GM23338 (cell line): Measurements from ENCODE around the gene C15orf40. TPM values are rescaled to one million over a fixed set of nuclear protein-coding genes. Genes with fewer than 3 reads are reported as not detected.

Experiments used
- ATAC-seq: fragments of 200-7000 bp; cut with Tn5 transposase; 3 replicates; pipeline ENCODE4 v1.9.1; 2020
- DNase-seq: peaks from one replicate; pipeline ENCODE4 v3.0.0-alpha.2; 2015; ENCODE audit warnings: low spot score
- H2AFZ ChIP-seq: fragments of 200-600 bp; sonication (generic); 2 replicates; pipeline ENCODE4 v1.8.0; 2016; ENCODE audit warnings: antibody characterized with exemption, mild to moderate bottlenecking, moderate library complexity
- H3F3A ChIP-seq: fragments of 200-600 bp; sonication (generic); replicated peaks from 2 replicates; pipeline ENCODE4 v1.8.0; 2017; ENCODE audit warnings: antibody characterized with exemption, mixed run types, low read depth
- H3K27ac ChIP-seq: fragments of 200-600 bp; sonication (generic); 2 replicates; pipeline ENCODE4 v1.6.1; 2016; ENCODE audit warnings: low read depth
- H3K27me3 ChIP-seq: fragments of 200-600 bp; sonication (generic); 2 replicates; pipeline ENCODE4 v1.8.0; 2016; ENCODE audit warnings: mild to moderate bottlenecking, mixed run types, moderate library complexity; ENCODE audit not compliant: insufficient read depth
- H3K36me3 ChIP-seq: fragments of 200-600 bp; sonication (generic); 2 replicates; pipeline ENCODE4 v1.8.0; 2016; ENCODE audit warnings: mild to moderate bottlenecking; ENCODE audit not compliant: insufficient read depth
- H3K4me1 ChIP-seq: fragments of 200-600 bp; sonication (generic); 2 replicates; pipeline ENCODE4 v1.8.0; 2016; ENCODE audit warnings: mild to moderate bottlenecking, moderate library complexity; ENCODE audit not compliant: insufficient read depth
- H3K4me2 ChIP-seq: fragments of 200-600 bp; sonication (generic); 2 replicates; pipeline ENCODE4 v1.7.1; 2017; ENCODE audit warnings: mixed run types
- H3K4me3 ChIP-seq: fragments of 200-600 bp; sonication (generic); 2 replicates; pipeline ENCODE4 v1.6.1; 2016; ENCODE audit warnings: mixed run types
- H3K79me2 ChIP-seq: fragments of 200-600 bp; sonication (generic); replicated peaks from 2 replicates; pipeline ENCODE4 v1.8.0; 2017; ENCODE audit warnings: mild to moderate bottlenecking; ENCODE audit not compliant: insufficient read depth
- H3K9me2 ChIP-seq: fragments of 200-600 bp; sonication (generic); 2 replicates; pipeline ENCODE4 v1.8.0; 2017; ENCODE audit not compliant: insufficient read depth
- H4K20me1 ChIP-seq: fragments of 200-600 bp; sonication (generic); replicated peaks from 2 replicates; pipeline ENCODE4 v1.8.0; 2017; ENCODE audit warnings: mild to moderate bottlenecking; ENCODE audit not compliant: insufficient read depth
- H3K27ac Mint-ChIP-seq: 2 replicates; pipeline ENCODE4 v1.8.0; 2020; ENCODE audit warnings: inconsistent platforms, mild to moderate bottlenecking, moderate library complexity, mixed read lengths
- H3K27me3 Mint-ChIP-seq: 3 replicates; pipeline ENCODE4 v1.8.0; 2022; ENCODE audit warnings: low read depth, mild to moderate bottlenecking, moderate library complexity, mixed read lengths, inconsistent platforms; ENCODE audit not compliant: insufficient read depth, poor library complexity
- H3K36me3 Mint-ChIP-seq: 3 replicates; pipeline ENCODE4 v1.8.0; 2021; ENCODE audit warnings: low read depth, mild to moderate bottlenecking, inconsistent platforms, moderate library complexity, mixed read lengths
- H3K4me1 Mint-ChIP-seq: 3 replicates; pipeline ENCODE4 v1.8.0; 2020; ENCODE audit warnings: mild to moderate bottlenecking, inconsistent platforms, mixed read lengths
- H3K4me3 Mint-ChIP-seq: 3 replicates; pipeline ENCODE4 v1.8.0; 2021; ENCODE audit warnings: moderate library complexity, mild to moderate bottlenecking, inconsistent platforms, mixed read lengths
- H3K9me3 Mint-ChIP-seq: 3 replicates; pipeline ENCODE4 v1.8.0; 2020; ENCODE audit warnings: moderate library complexity, mild to moderate bottlenecking, inconsistent platforms, mixed read lengths
- CREB1 ChIP-seq: fragments of 250-450 bp; sonication (Bioruptor Pico); IDR thresholded peaks from 2 replicates; pipeline ENCODE4 v1.5.0; 2020; ENCODE audit warnings: low read depth, mild to moderate bottlenecking, moderate library complexity
- CTCF ChIP-seq, 2 experiments: fragments of 200-600 bp in 1 of 2; sonication (generic) in 1 of 2; conservative IDR thresholded peaks; 2 replicates each; pipeline versions ENCODE4 v1.5.1 to v1.6.1; 2016 to 2017; ENCODE audit warnings: antibody characterized with exemption in 2 of 2, low read depth in 2 of 2, mild to moderate bottlenecking in 2 of 2, moderate library complexity in 1 of 2
- ETS1 ChIP-seq: IDR thresholded peaks from 2 replicates; pipeline ENCODE4 v1.6.1; 2016; ENCODE audit warnings: antibody characterized with exemption
- EZH2 ChIP-seq: fragments of 200-600 bp; sonication (generic); IDR thresholded peaks from one replicate; pipeline ENCODE4 v1.8.0; 2017; ENCODE audit warnings: antibody characterized with exemption, mild to moderate bottlenecking, low read depth; ENCODE audit not compliant: unreplicated experiment
- EZH2phosphoT487 ChIP-seq: fragments of 200-600 bp; sonication (generic); IDR thresholded peaks from one replicate; pipeline ENCODE4 v1.8.1; 2018; ENCODE audit warnings: antibody characterized with exemption; ENCODE audit not compliant: unreplicated experiment
- JUNB ChIP-seq: IDR thresholded peaks from one replicate; pipeline ENCODE4 v1.6.1; 2016; ENCODE audit warnings: antibody characterized with exemption; ENCODE audit not compliant: unreplicated experiment
- NANOG ChIP-seq: IDR thresholded peaks from 2 replicates; pipeline ENCODE4 v1.6.1; 2016; ENCODE audit warnings: antibody characterized with exemption, borderline replicate concordance
- POLR2AphosphoS5 ChIP-seq: IDR thresholded peaks from 2 replicates; pipeline ENCODE4 v1.6.1; 2016; ENCODE audit warnings: antibody characterized with exemption, low read depth
- REST ChIP-seq: IDR thresholded peaks from one replicate; pipeline ENCODE4 v1.6.1; 2018; ENCODE audit warnings: antibody characterized with exemption; ENCODE audit not compliant: unreplicated experiment
- STAT1 ChIP-seq: IDR thresholded peaks from one replicate; pipeline ENCODE4 v1.6.1; 2016; ENCODE audit warnings: antibody characterized with exemption; ENCODE audit not compliant: unreplicated experiment
- ZNF114 ChIP-seq: fragments of 250-450 bp; sonication (Bioruptor Pico); IDR thresholded peaks from 2 replicates; pipeline ENCODE4 v1.5.0; 2020; ENCODE audit warnings: mild to moderate bottlenecking, moderate library complexity
- ZNF331 ChIP-seq: fragments of 250-450 bp; sonication (Bioruptor Pico); IDR thresholded peaks from 2 replicates; pipeline ENCODE4 v1.5.0; 2020; ENCODE audit warnings: low read depth, mild to moderate bottlenecking, moderate library complexity
- ZNF462 ChIP-seq: fragments of 250-450 bp; sonication (Bioruptor Pico); IDR thresholded peaks from 2 replicates; pipeline ENCODE4 v1.5.0; 2020; ENCODE audit warnings: mild to moderate bottlenecking, moderate library complexity
- polyA plus RNA-seq: library from polyadenylated mRNA; unstranded; fragments of >200 nt; fragmentation: Nextera tagmentation; extraction: Ambion mirVana; gene quantifications from 2 replicates; pipeline ENCODE4 v1.2.1, GENCODE V29; 2016
- total RNA-seq: library from RNA; depleted of rRNA; stranded (reverse); fragments of >200 nt; shearing (Covaris generic); gene quantifications from 2 replicates; pipeline ENCODE4 v1.2.3, GENCODE V29; 2014

Gene C15orf40
- total and polyA plus RNA-seq, 2 experiments from 2014 or later, result 7.3 to 26.3 TPM

- Mint-ChIP-seq H3K4me3 (no peak overlapping the region), H3K36me3 (no peaks in the 10 kb centered on the region), H3K4me1 (peaks cover 14% of the 10 kb centered on the region), H3K9me3 (no peaks in the 10 kb centered on the region), H3K27ac (no peak overlapping the region), H3K27me3 (peaks cover 8% of the 10 kb centered on the region)
- Histone ChIP-seq H3K27ac (no peak overlapping the region), H3K4me2 (no peak overlapping the region), H3K9me2 (no peaks in the 10 kb centered on the region), H3K4me3 (no peak overlapping the region), H3K4me1 (peaks cover 11% of the 10 kb centered on the region), H2AFZ (no peak overlapping the region), H4K20me1 (no peaks in the 10 kb centered on the region), H3K79me2 (no peaks in the 10 kb centered on the region), H3K27me3 (no peaks in the 10 kb centered on the region), H3K36me3 (no peaks in the 10 kb centered on the region), H3F3A (no peaks in the 10 kb centered on the region)
- ATAC-seq (no peak), DNase-seq (no peak)
- no peak for TF ChIP-seq CTCF (conservative IDR thresholded peaks at IDR 0.05; ENCODE audit: low read depth in 2 of 2)
- TF ChIP-seq EZH2, result no peak
- TF ChIP-seq JUNB, result no peak
- no peak for TF ChIP-seq CREB1 (CRISPR knock-in tag)
- no peak for TF ChIP-seq STAT1
- TF ChIP-seq ZNF114 (CRISPR knock-in tag), result no peak
- TF ChIP-seq ETS1, result no peak
- no peak for TF ChIP-seq EZH2phosphoT487
- no peak for TF ChIP-seq ZNF462 (CRISPR knock-in tag)
- TF ChIP-seq NANOG, result no peak
- TF ChIP-seq REST, result no peak
- no peak for TF ChIP-seq POLR2AphosphoS5
- no peak for TF ChIP-seq ZNF331 (CRISPR knock-in tag)
Measured at GRCh38 chr15:82966671-82967071, 44.8 kb downstream of the C15orf40 start.
